Measurements from ENCODE around the gene RCN2.

RCN2 gene

GRCh38 chr15:76912430-76912829 is 19.1 kb upstream of the RCN2 start:
- Histone ChIP-seq H3K4me3 (replicated peaks; ENCODE audit: insufficient read depth, low read length) (no peak overlapping the region), H3K27me3 (ENCODE audit: insufficient read depth, poor library complexity, severe bottlenecking) (no peaks in the 10 kb centered on the region), H3K27ac (replicated peaks) (no peak overlapping the region)
- DNase-seq (ENCODE audit: low read depth in 1 of 2, low spot score in 1 of 2) = no peak
- no peak for TF ChIP-seq POLR2AphosphoS5 (IDR thresholded peaks at IDR 0.05; ENCODE audit: low read depth)
- TF ChIP-seq GABPA (IDR thresholded peaks at IDR 0.05; ENCODE audit: low read depth) = no peak
- TF ChIP-seq CTCF (IDR thresholded peaks at IDR 0.05; ENCODE audit: insufficient read depth, low read length) = no peak
- no peak for TF ChIP-seq SPI1 (IDR thresholded peaks at IDR 0.05; ENCODE audit: borderline replicate concordance, low read depth)
- no peak for TF ChIP-seq REST (IDR thresholded peaks at IDR 0.05; ENCODE audit: insufficient replicate concordance, low read depth)

- no peak overlapping the region for H3K27ac ChIP-seq (replicated peaks)
- no peak for DNase-seq (ENCODE audit: low read depth in 1 of 2, low spot score in 1 of 2)
- no peaks in the 10 kb centered on the region for H3K27me3 ChIP-seq (ENCODE audit: insufficient read depth, poor library complexity, severe bottlenecking)
- H3K4me3 ChIP-seq (replicated peaks; ENCODE audit: insufficient read depth, low read length) = no peak overlapping the region
- no peak for TF ChIP-seq REST (IDR thresholded peaks at IDR 0.05; ENCODE audit: insufficient replicate concordance, low read depth)
- TF ChIP-seq CTCF (IDR thresholded peaks at IDR 0.05; ENCODE audit: insufficient read depth, low read length) = no peak
- TF ChIP-seq SPI1 (IDR thresholded peaks at IDR 0.05; ENCODE audit: borderline replicate concordance, low read depth) = no peak
- TF ChIP-seq GABPA (IDR thresholded peaks at IDR 0.05; ENCODE audit: low read depth) = no peak
Measured at GRCh38 chr15:76913737-76914136, 17.8 kb upstream of the RCN2 start.

- no peaks in the 10 kb centered on the region for H3K27me3 ChIP-seq (ENCODE audit: insufficient read depth, poor library complexity, severe bottlenecking)
- DNase-seq (ENCODE audit: low read depth in 1 of 2, low spot score in 1 of 2) = no peak
- no peak for TF ChIP-seq POLR2AphosphoS5 (IDR thresholded peaks at IDR 0.05; ENCODE audit: low read depth)
- no peak for TF ChIP-seq GABPA (IDR thresholded peaks at IDR 0.05; ENCODE audit: low read depth)
- no peak for TF ChIP-seq CTCF (IDR thresholded peaks at IDR 0.05; ENCODE audit: insufficient read depth, low read length)
- no peak for TF ChIP-seq SPI1 (IDR thresholded peaks at IDR 0.05; ENCODE audit: borderline replicate concordance, low read depth)
- no peak for TF ChIP-seq REST (IDR thresholded peaks at IDR 0.05; ENCODE audit: insufficient replicate concordance, low read depth)
Measured at GRCh38 chr15:76916369-76916768, 15.2 kb upstream of the RCN2 start.

More at GRCh38 chr15:76916369-76916768, 15.2 kb upstream of the RCN2 start:
- H3K4me3 ChIP-seq (replicated peaks; ENCODE audit: insufficient read depth, low read length) = no peak overlapping the region
- no peak overlapping the region for H3K27ac ChIP-seq (replicated peaks)

Measured in HL-60 (cell line).